NCI-H524 (cell line): ENCODE measurements around the gene IL6R.

Experiments used
- DNase-seq, 2 experiments: peaks; one replicate each; lab custom pipeline; 2025; lab: John Stamatoyannopoulos, UW

The IL6R gene

GRCh38 chr1:154453574-154454352 is 48.6 kb downstream of the IL6R start:
- DNase-seq, result no peak

GRCh38 chr1:154454386-154455120 is 49.4 kb downstream of the IL6R start:
- DNase-seq, result no peak

DNA sequence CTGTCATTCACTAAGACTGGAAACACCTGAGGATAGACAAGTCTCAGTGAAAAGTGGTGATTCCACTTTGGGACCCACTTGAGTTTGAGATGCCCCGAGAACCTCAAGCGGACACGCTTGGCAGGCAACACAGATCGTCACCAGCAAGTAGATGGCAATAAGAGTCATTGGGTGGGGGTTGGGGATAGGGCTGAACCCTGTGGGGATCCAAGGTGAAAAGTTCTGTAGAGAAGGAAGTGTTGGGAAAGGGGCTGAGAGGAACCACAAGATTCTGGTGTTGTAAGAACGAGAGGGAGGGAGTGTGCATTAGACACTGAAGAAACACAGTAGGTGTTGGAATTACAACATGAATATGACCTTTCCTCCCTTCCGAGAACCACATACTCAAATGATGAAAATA is 51.5 kb downstream of the IL6R start:
- DNase-seq, result no peak

DNA sequence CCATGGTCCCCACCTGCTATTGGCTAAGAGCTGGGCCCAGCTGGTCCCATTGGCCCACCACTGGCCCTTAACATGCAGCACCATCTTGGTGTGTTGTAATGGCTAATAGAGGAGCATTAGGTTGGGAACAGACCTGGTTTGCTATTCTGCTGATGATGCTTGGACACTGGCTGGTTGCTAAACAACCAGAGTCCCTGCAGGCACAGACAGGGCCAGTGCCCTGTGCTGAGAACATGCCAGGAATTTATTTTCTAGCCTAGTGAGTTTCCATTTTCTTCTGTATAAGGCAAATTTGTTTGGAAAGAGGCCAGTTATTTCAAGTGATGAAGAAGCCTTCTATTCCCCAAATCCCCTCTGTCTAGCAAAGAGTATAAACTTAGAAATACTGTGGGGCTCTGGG is 53.9 kb downstream of the IL6R start:
- DNase-seq, result no peak

DNA sequence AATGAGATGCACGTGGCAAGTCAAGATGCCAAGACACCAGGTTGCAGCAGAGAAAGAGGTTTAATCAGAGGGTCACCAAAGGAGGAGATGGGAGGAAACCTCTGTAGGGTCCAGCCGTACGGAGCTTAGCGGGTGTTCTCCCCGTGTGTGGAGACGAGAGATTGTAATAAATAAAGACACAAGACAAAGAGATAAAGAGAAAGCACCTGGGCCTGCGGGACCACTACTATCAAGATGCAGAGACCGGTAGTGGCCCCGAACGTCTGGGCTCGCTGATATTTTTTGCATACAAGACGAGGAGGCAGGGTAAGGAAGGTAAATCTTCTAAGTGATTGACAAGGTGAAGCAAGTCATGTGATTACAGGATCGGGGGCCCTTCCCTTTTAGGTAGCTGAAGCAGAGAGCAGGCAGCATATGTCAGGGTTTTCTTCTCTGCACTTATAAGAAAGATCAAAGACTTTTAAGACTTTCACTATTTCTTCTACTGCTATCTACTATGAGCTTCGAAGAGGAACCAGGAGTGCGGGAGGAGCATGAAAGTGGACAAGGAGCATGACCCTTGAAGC is 55.6 kb downstream of the IL6R start:
- DNase-seq, result no peak

- DNase-seq, result no peak
Measured at GRCh38 chr1:154463512-154463990, 58.4 kb downstream of the IL6R start.

DNA sequence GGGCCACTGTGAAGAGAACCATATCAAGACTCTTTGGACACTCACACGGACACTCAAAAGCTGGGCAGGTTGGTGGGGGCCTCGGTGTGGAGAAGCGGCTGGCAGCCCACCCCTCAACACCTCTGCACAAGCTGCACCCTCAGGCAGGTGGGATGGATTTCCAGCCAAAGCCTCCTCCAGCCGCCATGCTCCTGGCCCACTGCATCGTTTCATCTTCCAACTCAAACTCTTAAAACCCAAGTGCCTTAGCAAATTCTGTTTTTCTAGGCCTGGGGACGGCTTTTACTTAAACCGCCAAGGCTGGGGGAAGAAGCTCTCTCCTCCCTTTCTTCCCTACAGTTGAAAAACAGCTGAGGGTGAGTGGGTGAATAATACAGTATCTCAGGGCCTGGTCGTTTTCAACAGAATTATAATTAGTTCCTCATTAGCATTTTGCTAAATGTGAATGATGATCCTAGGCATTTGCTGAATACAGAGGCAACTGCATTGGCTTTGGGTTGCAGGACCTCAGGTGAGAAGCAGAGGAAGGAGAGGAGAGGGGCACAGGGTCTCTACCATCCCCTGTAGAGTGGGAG is 60.6 kb downstream of the IL6R start:
- DNase-seq, result no peak

GRCh38 chr1:154466206-154466605 is 61.1 kb downstream of the IL6R start:
- DNase-seq, result no peak

- no peak for DNase-seq
Measured at GRCh38 chr1:154466921-154467417, 61.8 kb downstream of the IL6R start.

DNA sequence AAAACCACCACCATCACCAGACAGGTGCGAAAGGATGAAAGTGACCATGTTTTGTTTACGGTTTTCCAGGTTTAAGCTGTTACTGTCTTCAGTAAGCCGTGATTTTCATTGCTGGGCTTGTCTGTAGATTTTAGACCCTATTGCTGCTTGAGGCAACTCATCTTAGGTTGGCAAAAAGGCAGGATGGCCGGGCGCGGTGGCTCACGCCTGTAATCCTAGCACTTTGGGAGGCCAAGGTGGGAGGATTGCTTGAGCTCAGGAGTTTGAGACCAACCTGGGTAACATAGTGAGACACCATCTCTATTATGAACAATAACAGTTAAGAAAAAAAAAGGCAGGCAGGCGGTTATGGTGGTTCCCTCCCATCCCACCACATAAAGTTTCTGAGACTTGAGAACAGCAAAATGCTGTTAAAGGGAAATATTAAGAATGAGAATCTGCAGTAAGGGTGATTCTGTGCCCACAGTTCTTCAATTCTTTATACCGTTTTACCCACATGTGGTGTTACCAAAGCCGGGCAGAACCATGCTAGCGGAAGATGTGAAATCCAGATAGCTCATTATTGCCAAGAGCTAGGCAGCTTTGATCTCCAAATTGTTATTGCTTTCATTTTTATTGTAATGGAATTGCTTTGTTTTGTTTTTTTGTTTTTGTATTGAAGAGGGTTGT is 62.4 kb downstream of the IL6R start:
- no peak for DNase-seq

- DNase-seq, result peak; percentile 13 to 68
Measured at GRCh38 chr1:154468535-154469250, 63.5 kb downstream of the IL6R start.

GRCh38 chr1:154469844-154470560 is 64.9 kb downstream of the IL6R start:
- DNase-seq, result no peak

DNA sequence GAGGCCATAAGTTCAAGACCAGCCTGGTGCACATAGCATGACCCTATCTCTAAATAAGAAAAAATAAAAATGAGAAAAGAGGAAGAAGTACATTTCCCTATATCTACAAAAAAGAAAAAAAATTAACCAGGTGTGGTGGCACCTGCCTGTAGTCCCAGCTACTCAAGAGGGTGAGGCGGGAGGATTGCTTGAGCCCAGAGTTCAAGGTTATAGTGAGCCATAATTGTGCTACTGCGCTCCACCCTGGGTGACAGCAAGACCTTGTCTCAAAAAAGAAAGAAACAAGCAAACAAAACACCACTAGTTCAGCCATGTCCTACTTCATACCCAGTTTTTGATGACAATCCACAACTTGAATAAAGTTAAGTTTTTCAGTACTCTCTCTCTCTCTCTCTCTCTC is 66.2 kb downstream of the IL6R start:
- no peak for DNase-seq

DNA sequence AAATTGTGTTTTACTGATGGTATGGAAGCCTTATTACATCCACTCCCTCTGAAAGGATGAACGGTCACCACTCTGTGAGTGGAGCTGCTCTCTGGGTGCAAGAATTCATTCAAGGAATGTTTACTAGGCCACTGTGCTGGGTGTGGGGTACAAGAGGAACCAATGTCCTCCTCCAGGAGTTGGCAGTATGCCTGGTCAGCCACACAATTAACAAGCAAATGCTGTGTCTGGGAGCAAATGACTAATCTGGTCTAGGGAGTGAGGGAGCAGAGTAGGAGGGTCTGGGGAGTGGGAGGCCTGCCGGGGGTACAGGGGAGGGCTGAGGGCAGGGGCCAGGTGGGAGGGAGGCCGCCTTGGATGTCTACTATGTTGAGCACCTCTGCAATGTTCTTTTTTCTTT is 69.7 kb downstream of the IL6R start:
- no peak for DNase-seq

GRCh38 chr1:154476791-154477190 is 71.6 kb downstream of the IL6R start:
- no peak for DNase-seq

GRCh38 chr1:154478013-154478412 is 72.9 kb downstream of the IL6R start:
- DNase-seq, result no peak

GRCh38 chr1:154478639-154479038 is 73.5 kb downstream of the IL6R start:
- peak in 1 of 2 experiments; percentile 3 for DNase-seq

DNA sequence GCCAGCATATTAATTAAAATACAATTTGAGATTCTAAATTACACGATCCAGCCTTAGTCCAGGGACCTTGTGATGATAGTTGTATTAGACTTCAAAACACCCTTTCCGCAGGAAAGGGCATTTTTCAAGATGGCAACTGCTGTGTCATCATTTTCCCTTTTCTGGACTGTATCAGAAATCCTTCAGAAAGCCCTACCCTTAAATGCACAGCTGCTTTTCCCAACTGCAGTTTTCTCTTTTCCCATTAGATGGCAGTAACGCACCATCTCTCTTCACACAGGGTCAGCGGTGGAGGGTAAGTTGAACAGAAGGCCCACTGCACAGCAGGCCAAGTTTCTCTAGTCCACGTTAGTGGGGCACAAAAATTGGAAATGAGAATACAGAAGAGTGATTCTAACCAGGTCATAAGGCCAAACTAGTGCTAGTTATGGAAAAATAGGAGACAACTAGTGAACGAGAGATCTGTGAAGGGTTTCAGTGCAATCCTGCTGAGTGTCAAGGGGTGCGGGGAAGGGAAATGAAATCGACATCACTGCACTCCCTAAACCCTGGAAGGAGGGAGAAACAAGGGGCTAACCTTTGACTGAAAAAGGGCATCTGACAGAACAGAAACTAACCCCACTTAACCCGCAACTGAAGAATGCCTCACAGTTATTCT is 74.8 kb downstream of the IL6R start:
- peak; percentile 37 to 86 for DNase-seq

DNA sequence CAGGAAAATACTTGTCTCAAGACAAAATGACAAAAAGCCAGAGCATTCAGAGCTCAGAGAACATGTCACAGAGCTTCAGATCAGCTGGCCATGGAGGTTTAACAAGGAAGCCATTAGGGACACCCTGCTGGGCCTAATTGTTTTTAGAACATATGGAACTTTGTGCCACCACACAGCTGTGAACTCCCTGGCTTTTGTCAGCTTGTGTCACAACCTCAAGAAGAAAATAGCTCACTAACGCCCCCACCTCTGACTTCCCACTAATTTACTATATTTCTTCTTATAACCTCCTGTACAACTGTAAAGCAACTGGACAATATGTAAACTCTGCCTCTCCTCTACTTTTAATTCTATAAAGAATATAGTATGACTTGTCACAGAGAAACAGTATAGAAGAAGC is 75.9 kb downstream of the IL6R start:
- peak; percentile 77 to 86 for DNase-seq
